Sciatic nerve (tissue), 2 donors: ENCODE data around the gene RAVER1. TPM values are rescaled to one million over a fixed set of nuclear protein-coding genes. Genes with fewer than 3 reads are reported as not detected.
"Not testable (repeated sequence)": the region's sequence is repeated elsewhere in the genome, so short reads cannot be mapped to it uniquely, and the experiment has no call there.

Experiments used
- ATAC-seq: fragments of 200-7000 bp; cut with Tn5 transposase; one replicate; pipeline ENCODE4 v1.9.1; 2020; ENCODE audit warnings: mild to moderate bottlenecking, moderate library complexity
- DNase-seq: peaks from one replicate; pipeline ENCODE4 v3.0.0-alpha.2; 2020; ENCODE audit warnings: low spot score
- intact Hi-C: fragments of 100-400 bp; cut with DNase I; formaldehyde crosslinking; loops from one replicate; pipeline ENCODE4 v1.14.2; 2022
- total RNA-seq: library from RNA; stranded (reverse); fragmentation: NEBNext Ultra II Directional; extraction: Animal tissue kit (Norgen Biotek cat#: 25700); gene quantifications from one replicate; pipeline ENCODE4 v1.2.1, GENCODE V29; 2021
- donor health status: DM: no; HTN: no; CAD: no.
- donor health status: DM: no; HTN: no; CAD: no.

RAVER1 gene
- 20.3 TPM for total RNA-seq

- intact Hi-C loops = loop anchor here (2.0 kb wide), 1 partner anchor 16 kb away; the partner anchor contains the start of gene FDX2
- DNase-seq (peak; percentile 99), ATAC-seq (peak; percentile 96)
These were observed at the start of gene RAVER1 for GRCh38 chr19:10332965-10333757. Gene RAVER1 (minus strand): TSS chr19:10333529. CDS start chr19:10333507, 22 bp downstream.

GRCh38 chr19:10383223-10383499 lies 49.8 kb upstream of the RAVER1 start:
- ATAC-seq, intact Hi-C loops, DNase-seq: not testable (repeated sequence)

GRCh38 chr19:10380313-10381102 lies 47.2 kb upstream of the RAVER1 start, which contains the start of gene TYK2:
Gene TYK2 (minus strand): TSS chr19:10380572. CDS start chr19:10378406, 2,166 bp downstream.
- ATAC-seq = peak; percentile 99
- intact Hi-C loops = no loop called here
- DNase-seq = peak; percentile 98

GRCh38 chr19:10379880-10380312 lies 46.6 kb upstream of the RAVER1 start:
- intact Hi-C loops = no loop called here
- ATAC-seq (no peak), DNase-seq (no peak)

GRCh38 chr19:10378124-10378523 lies 44.8 kb upstream of the RAVER1 start:
- DNase-seq = no peak
- no peak for ATAC-seq
- intact Hi-C loops = no loop called here

GRCh38 chr19:10377140-10377640 lies 43.9 kb upstream of the RAVER1 start:
- ATAC-seq, DNase-seq, intact Hi-C loops: not testable (repeated sequence)

GRCh38 chr19:10374931-10375330 lies 41.6 kb upstream of the RAVER1 start:
- intact Hi-C loops = no loop called here
- no peak for DNase-seq
- ATAC-seq = no peak

- intact Hi-C loops = no loop called here
- ATAC-seq (no peak), DNase-seq (no peak)
These were observed 39.4 kb upstream of the RAVER1 start for GRCh38 chr19:10372690-10373089.

- ATAC-seq = no peak
- intact Hi-C loops = no loop called here
- no peak for DNase-seq
These were observed 34.9 kb upstream of the RAVER1 start for GRCh38 chr19:10368101-10368803.

- DNase-seq, ATAC-seq, intact Hi-C loops: not testable (repeated sequence)
These were observed 33.7 kb upstream of the RAVER1 start for GRCh38 chr19:10366950-10367512.

GRCh38 chr19:10365518-10365917 lies 32.2 kb upstream of the RAVER1 start:
- intact Hi-C loops = no loop called here
- ATAC-seq (no peak), DNase-seq (no peak)

GRCh38 chr19:10364644-10365043 lies 31.3 kb upstream of the RAVER1 start:
- ATAC-seq (no peak), DNase-seq (no peak)
- intact Hi-C loops = no loop called here

- no peak for ATAC-seq
- intact Hi-C loops = no loop called here
These were observed 30.5 kb upstream of the RAVER1 start for GRCh38 chr19:10363789-10364281.

GRCh38 chr19:10362259-10362658 lies 28.9 kb upstream of the RAVER1 start:
- intact Hi-C loops = no loop called here
- DNase-seq (no peak), ATAC-seq (no peak)

More at GRCh38 chr19:10363789-10364281, 30.5 kb upstream of the RAVER1 start:
- DNase-seq = no peak

- intact Hi-C loops = no loop called here
- no peak for ATAC-seq
- DNase-seq = no peak
These were observed 28.3 kb upstream of the RAVER1 start for GRCh38 chr19:10361569-10362011.

GRCh38 chr19:10356431-10356830 lies 23.1 kb upstream of the RAVER1 start:
- ATAC-seq (no peak), DNase-seq (no peak)
- intact Hi-C loops = no loop called here

- ATAC-seq (peak; percentile 86), DNase-seq (peak; percentile 92)
- intact Hi-C loops = no loop called here
These were observed 20.6 kb upstream of the RAVER1 start for GRCh38 chr19:10353793-10354391.
